Measurements from ENCODE around the gene PLCB1.

PLCB1 gene

DNA sequence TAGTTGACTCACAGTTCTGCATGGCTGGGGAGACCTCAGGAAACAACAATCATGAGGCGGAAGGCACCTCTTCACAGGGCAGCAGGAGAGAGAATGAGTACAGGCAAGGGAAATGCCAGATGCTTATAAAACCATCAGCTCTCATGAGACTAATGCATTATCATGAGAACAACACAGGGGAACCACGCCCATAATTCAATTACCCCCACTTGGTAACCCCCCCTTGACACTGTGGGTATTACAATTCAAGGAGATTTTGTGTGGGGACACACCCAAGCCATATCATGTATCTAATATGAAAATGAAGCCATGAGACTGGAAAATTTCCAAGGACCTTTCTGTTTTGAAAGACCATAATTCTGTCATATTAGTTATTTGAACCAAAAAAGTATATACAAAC lies 594.4 kb downstream of the PLCB1 start:
- no peaks in the 10 kb centered on the region for H4K20me1 ChIP-seq (ENCODE audit: control insufficient read depth, insufficient read depth, low read depth, low read length)
- H3F3A ChIP-seq (ENCODE audit: control insufficient read depth, insufficient read depth), result no peaks in the 10 kb centered on the region
- H3K79me2 ChIP-seq (ENCODE audit: control insufficient read depth, low read length), result no peaks in the 10 kb centered on the region
- no peaks in the 10 kb centered on the region for H3K9me2 ChIP-seq (replicated peaks; ENCODE audit: control insufficient read depth, low read length)
- no peak overlapping the region for H3K27ac ChIP-seq (ENCODE audit: low read depth, low read length)
- H3K4me2 ChIP-seq (ENCODE audit: low read length), result no peak overlapping the region
- H3K36me3 ChIP-seq (ENCODE audit: control insufficient read depth, low read length), result no peaks in the 10 kb centered on the region
- no peaks in the 10 kb centered on the region for H3K4me1 ChIP-seq (ENCODE audit: control insufficient read depth, low read length)
- no peak for TF ChIP-seq EZH2phosphoT487 (IDR thresholded peaks at IDR 0.05; ENCODE audit: borderline replicate concordance, low read length)
- TF ChIP-seq, protein P1, sequence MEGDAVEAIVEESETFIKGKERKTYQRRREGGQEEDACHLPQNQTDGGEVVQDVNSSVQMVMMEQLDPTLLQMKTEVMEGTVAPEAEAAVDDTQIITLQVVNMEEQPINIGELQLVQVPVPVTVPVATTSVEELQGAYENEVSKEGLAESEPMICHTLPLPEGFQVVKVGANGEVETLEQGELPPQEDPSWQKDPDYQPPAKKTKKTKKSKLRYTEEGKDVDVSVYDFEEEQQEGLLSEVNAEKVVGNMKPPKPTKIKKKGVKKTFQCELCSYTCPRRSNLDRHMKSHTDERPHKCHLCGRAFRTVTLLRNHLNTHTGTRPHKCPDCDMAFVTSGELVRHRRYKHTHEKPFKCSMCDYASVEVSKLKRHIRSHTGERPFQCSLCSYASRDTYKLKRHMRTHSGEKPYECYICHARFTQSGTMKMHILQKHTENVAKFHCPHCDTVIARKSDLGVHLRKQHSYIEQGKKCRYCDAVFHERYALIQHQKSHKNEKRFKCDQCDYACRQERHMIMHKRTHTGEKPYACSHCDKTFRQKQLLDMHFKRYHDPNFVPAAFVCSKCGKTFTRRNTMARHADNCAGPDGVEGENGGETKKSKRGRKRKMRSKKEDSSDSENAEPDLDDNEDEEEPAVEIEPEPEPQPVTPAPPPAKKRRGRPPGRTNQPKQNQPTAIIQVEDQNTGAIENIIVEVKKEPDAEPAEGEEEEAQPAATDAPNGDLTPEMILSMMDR (IDR thresholded peaks at IDR 0.05; ENCODE audit: low read depth, low read length, poor library complexity, severe bottlenecking), result no peak
- H3K9me3 ChIP-seq (ENCODE audit: control insufficient read depth, insufficient read depth, low read length), result no peaks in the 10 kb centered on the region
- H3K27me3 ChIP-seq (ENCODE audit: control insufficient read depth, low read length), result peaks cover 11% of the 10 kb centered on the region
- H3K4me3 ChIP-seq (ENCODE audit: low read length), result no peak overlapping the region

- Histone ChIP-seq H3K4me2 (ENCODE audit: low read length) (no peak overlapping the region), H3K27me3 (ENCODE audit: control insufficient read depth, low read length) (no peaks in the 10 kb centered on the region)
These were observed 602.9 kb downstream of the PLCB1 start for GRCh38 chr20:8735014-8735413.

GRCh38 chr20:8735674-8736073 lies 603.6 kb downstream of the PLCB1 start:
- TF ChIP-seq, protein P1 (IDR thresholded peaks at IDR 0.05; ENCODE audit: low read depth, low read length, poor library complexity, severe bottlenecking), result no peak
- TF ChIP-seq EZH2phosphoT487 (IDR thresholded peaks at IDR 0.05; ENCODE audit: borderline replicate concordance, low read length), result no peak
- no peak overlapping the region for H3K27ac ChIP-seq (ENCODE audit: low read depth, low read length)
- H3K27me3 ChIP-seq (ENCODE audit: control insufficient read depth, low read length), result no peaks in the 10 kb centered on the region
- no peaks in the 10 kb centered on the region for H3K36me3 ChIP-seq (ENCODE audit: control insufficient read depth, low read length)
- no peaks in the 10 kb centered on the region for H4K20me1 ChIP-seq (ENCODE audit: control insufficient read depth, insufficient read depth, low read depth, low read length)
- no peaks in the 10 kb centered on the region for H3F3A ChIP-seq (ENCODE audit: control insufficient read depth, insufficient read depth)
- no peaks in the 10 kb centered on the region for H3K9me3 ChIP-seq (ENCODE audit: control insufficient read depth, insufficient read depth, low read length)
- no peak overlapping the region for H3K4me2 ChIP-seq (ENCODE audit: low read length)
- H3K4me3 ChIP-seq (ENCODE audit: low read length), result no peak overlapping the region
- no peaks in the 10 kb centered on the region for H3K79me2 ChIP-seq (ENCODE audit: control insufficient read depth, low read length)
- H3K9me2 ChIP-seq (replicated peaks; ENCODE audit: control insufficient read depth, low read length), result no peaks in the 10 kb centered on the region
- no peaks in the 10 kb centered on the region for H3K4me1 ChIP-seq (ENCODE audit: control insufficient read depth, low read length)

More at GRCh38 chr20:8735014-8735413, 602.9 kb downstream of the PLCB1 start:
- Histone ChIP-seq H3K36me3 (ENCODE audit: control insufficient read depth, low read length) (no peaks in the 10 kb centered on the region), H3K4me1 (ENCODE audit: control insufficient read depth, low read length) (no peaks in the 10 kb centered on the region), H3K9me2 (replicated peaks; ENCODE audit: control insufficient read depth, low read length) (no peaks in the 10 kb centered on the region), H3K27ac (ENCODE audit: low read depth, low read length) (no peak overlapping the region), H3K4me3 (ENCODE audit: low read length) (no peak overlapping the region), H4K20me1 (ENCODE audit: control insufficient read depth, insufficient read depth, low read depth, low read length) (no peaks in the 10 kb centered on the region), H3K79me2 (ENCODE audit: control insufficient read depth, low read length) (no peaks in the 10 kb centered on the region), H3F3A (ENCODE audit: control insufficient read depth, insufficient read depth) (no peaks in the 10 kb centered on the region), H3K9me3 (ENCODE audit: control insufficient read depth, insufficient read depth, low read length) (no peaks in the 10 kb centered on the region)
- TF ChIP-seq, protein P1 (IDR thresholded peaks at IDR 0.05; ENCODE audit: low read depth, low read length, poor library complexity, severe bottlenecking), result no peak
- TF ChIP-seq EZH2phosphoT487 (IDR thresholded peaks at IDR 0.05; ENCODE audit: borderline replicate concordance, low read length), result no peak

DNA sequence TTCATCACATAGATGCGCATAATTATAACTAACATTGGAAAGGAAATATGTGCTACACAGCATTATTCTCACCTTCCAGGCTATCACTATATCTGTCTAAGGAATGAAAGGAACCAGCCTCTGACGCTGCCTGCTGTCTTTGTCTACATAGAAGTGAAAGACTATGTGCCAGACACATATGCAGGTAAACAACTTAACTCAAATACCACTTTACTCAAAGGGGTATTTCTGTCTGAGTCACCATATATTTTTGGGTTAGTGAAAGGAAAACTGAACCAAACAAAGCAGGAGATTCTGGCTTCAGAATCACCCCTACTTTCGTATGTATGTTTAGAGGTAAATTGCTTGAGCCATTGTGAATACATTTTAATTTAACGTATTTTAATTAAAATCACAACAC lies 608.2 kb downstream of the PLCB1 start:
- H3K9me2 ChIP-seq (replicated peaks; ENCODE audit: control insufficient read depth, low read length), result no peaks in the 10 kb centered on the region
- H3K27ac ChIP-seq (ENCODE audit: low read depth, low read length), result no peak overlapping the region
- no peak for TF ChIP-seq EZH2phosphoT487 (IDR thresholded peaks at IDR 0.05; ENCODE audit: borderline replicate concordance, low read length)
- TF ChIP-seq, protein P1 (IDR thresholded peaks at IDR 0.05; ENCODE audit: low read depth, low read length, poor library complexity, severe bottlenecking), result no peak
- no peaks in the 10 kb centered on the region for H3K36me3 ChIP-seq (ENCODE audit: control insufficient read depth, low read length)
- H3K27me3 ChIP-seq (ENCODE audit: control insufficient read depth, low read length), result no peaks in the 10 kb centered on the region
- H3F3A ChIP-seq (ENCODE audit: control insufficient read depth, insufficient read depth), result no peaks in the 10 kb centered on the region
- H3K4me2 ChIP-seq (ENCODE audit: low read length), result no peak overlapping the region
- no peaks in the 10 kb centered on the region for H3K9me3 ChIP-seq (ENCODE audit: control insufficient read depth, insufficient read depth, low read length)
- no peaks in the 10 kb centered on the region for H3K79me2 ChIP-seq (ENCODE audit: control insufficient read depth, low read length)
- no peaks in the 10 kb centered on the region for H4K20me1 ChIP-seq (ENCODE audit: control insufficient read depth, insufficient read depth, low read depth, low read length)
- no peak overlapping the region for H3K4me3 ChIP-seq (ENCODE audit: low read length)
- no peaks in the 10 kb centered on the region for H3K4me1 ChIP-seq (ENCODE audit: control insufficient read depth, low read length)
